HG03066 (cell line): Measurements from ENCODE around the gene ITGAX.

Experiments
- ATAC-seq: cut with Tn5 transposase; IDR thresholded peaks from one replicate; pipeline ENCODE4 v1.9.1; 2021; ENCODE audit warnings: low read depth; ENCODE audit not compliant: unreplicated experiment

Gene ITGAX

DNA sequence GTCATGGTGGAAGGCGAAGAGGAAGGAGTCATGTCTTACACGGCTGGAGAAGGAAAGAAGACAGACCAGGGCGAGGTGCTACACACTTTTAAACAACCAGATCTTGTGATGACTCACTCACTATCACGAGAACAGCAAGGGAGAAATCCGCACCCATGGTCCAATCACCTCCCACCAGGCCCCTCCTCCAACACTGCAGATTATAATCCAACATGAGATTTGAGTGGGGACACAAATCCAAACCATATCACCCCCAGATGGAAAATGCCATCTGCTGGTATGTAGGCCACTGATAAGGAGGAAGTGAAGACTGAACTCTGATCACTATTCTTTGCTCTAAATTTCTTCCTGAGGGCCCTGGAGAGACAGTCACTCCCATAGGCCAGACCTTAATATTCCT is 7.5 kb upstream of the ITGAX start:
- ATAC-seq: no peak

DNA sequence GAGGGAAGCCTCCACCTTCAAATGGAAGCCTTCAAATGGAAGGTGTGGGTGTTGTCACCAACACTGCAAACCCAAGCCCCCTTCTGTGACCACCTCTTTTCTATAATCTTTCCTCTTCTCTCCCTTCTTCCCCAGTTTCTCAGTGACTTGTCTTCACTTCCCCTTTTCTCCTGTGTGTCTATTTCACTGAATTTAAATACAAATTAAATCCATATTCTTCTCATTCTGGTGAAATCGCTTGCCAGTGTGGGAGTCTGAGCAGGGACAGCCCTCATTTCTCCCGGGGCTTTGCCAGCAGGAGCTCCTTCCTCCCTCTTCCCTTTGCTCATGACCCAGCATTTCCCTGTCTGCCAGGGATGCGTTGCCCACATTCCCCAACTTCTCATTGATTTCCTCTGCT is 6.4 kb upstream of the ITGAX start:
- no peak for ATAC-seq

DNA sequence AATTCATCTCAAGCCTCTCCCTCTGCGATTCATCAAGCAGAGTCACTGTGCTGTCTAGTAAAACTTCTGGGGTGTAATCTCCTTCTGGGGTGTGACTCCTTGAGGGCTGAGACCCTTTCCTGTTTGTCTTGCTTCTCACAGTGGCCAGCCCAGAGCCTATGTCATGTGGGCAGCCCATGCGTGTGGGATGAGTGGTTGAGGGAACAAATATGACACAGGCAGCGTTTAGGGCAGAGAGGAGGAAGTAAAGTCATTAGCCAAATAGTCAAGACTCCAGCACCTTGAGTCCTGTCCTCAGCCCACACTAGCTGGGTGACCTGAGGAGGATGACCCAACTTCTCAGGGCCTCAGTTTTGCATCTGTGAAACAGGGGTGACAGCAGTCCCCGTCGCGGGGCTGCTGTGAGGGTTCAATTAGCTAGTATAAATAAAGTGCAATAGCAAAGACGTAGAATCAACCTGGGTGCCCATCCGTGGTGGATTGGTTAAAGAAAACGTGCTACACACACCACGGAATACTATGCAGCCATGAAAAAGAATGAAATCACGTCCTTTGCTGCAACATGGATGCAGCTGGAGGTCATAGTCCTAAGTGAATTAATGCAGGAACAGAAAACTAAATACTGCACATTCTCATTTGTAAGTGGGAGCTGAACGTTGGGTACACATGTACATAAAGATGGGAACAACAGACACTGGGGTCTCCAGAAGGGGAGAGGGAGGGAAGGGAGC is 4.5 kb upstream of the ITGAX start:
- no peak for ATAC-seq

DNA sequence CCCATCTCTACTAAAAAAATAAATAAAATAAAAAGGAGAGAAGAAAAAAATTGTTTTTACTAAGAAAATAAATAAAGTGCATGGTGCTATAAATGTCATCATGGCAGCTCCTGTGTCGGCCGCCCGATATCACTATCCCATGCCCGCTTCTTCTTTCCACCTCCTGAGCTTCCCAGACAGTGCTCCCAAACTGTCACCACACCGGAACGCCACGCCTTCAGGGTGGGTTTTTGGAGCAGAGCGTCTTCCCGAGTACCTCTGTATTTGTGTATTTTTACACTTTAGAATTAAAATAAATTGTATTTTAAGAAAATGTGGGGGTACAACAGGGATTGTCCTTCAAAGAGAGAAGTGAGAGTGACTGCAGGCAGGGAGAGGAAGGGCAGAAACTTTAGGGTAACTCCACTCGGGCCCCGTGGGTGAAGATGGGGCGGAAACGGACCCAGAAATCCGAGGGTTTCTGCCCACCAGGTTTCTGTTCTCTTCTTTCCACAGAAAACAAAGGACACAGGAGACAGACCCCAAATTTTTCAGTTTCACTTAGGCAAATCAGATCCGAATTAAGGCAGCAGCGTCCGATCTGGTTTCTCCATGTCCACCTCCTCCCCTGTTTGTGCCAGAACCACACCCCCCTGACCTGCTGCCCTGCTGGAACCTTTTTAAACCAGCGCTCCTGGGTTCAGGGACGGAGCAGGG is 3.6 kb upstream of the ITGAX start:
- ATAC-seq: no peak

DNA sequence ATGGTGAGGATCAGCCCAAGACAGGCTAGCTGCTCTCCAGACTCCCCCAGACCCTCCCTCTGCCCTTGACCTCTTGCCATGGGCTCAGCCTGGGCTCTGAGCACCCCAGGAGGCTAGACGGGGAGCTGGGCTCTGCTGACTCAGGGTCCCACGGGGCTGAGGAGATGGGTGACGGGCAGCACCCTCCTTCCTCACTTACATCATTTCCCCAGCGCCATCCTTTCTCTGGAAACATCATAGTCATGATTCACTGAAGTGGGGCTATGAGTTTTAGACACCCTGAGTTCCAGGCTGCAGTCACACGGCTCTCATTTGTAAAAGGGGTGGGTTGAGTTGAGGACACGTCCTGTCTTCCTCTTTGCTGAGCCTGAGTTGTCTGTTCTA is 3.0 kb upstream of the ITGAX start:
- no peak for ATAC-seq

DNA sequence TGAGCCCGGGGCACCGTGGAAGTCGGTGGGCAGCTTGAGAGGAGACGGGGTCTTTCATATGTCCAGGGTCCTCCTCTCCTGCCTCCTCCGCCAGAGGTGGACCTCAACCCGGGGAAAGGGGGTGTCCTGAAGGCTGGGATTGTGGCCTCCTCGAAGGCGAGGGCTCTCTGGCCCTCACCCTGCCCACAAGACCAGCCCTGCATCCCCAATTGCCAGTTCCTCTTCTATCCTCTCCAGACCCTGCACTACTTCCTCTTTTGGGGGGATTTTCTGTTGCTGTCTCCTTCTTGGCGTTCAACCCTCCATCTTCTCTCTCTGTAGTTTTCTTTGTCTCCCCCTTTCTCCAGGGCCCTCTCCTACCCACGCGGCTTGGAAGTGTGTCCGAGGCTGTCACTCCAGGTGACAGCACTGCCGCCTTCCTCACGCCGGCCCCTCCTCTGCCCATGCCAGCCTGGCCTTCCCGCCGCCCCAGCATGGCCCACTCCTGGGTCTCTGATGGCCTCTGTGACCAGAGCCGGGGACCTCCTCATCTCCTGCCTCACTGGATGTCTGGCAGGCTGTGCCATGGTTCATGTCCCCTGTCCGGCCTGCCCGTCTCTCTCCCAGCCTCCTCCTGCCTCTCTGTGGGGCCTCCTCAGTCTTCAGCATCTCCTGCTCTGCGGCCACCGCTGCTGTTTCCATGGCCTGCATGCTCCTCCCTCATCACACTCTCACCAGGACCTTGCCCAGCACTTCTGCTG is 2.4 kb upstream of the ITGAX start:
- no peak for ATAC-seq

DNA sequence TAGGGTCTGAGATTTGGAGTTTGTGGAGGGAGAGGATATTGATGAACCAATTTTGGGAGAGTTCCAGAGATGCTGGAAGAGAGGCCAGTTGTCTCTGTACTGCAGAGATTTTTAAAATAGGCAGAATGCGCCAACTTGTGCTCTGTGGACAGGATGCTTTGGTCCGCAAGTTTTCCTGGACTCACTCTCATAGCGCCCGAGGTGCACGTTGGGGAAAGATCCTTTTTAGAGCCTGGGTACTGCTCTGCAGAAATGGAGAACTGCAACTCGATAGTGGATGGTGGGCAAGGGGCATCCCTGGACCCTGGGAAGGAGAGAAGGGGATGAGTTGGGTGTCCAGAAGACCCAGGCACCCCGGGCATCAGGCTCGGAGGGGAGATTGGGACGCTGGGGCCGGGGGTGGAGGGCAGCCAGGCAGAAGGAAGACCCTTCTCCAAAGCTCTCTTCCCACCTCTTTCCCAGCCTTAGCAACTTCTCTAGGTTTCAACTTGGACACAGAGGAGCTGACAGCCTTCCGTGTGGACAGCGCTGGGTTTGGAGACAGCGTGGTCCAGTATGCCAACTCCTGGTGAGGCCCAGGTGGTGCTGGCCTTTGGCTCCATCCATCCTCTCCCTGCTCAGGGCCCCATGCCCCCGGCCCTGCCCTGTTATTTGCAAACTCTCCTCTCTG is 590 bp downstream of the ITGAX start:
- no peak for ATAC-seq

DNA sequence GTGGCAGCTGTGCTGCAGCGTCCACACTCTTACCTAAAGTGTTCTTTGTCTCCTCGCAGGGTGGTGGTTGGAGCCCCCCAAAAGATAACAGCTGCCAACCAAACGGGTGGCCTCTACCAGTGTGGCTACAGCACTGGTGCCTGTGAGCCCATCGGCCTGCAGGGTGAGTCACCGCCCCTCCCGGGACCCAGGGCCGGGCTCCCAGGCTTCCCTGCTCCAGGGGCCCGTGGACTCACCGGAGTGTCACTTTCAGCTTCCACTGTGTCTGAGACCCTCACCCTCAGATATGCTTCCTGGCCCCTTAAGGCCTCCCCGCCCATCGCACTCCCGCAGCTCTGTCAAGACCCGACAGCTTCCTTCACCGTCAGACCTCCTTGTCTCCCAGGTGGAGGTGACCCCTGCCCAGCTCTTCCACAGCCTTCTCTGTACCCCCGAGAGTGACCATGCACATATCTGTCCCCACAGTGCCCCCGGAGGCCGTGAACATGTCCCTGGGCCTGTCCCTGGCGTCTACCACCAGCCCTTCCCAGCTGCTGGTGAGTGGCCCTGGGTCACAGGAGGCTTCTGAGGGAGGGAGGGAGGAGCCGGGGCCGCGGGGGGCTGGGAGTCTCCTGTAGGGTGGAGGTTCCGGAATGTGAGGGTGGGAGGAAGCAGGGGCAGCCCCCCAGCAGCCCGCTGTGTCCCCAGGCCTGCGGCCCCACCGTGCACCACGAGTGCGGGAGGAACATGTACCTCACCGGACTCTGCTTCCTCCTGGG is 1.8 kb downstream of the ITGAX start:
- no peak for ATAC-seq

DNA sequence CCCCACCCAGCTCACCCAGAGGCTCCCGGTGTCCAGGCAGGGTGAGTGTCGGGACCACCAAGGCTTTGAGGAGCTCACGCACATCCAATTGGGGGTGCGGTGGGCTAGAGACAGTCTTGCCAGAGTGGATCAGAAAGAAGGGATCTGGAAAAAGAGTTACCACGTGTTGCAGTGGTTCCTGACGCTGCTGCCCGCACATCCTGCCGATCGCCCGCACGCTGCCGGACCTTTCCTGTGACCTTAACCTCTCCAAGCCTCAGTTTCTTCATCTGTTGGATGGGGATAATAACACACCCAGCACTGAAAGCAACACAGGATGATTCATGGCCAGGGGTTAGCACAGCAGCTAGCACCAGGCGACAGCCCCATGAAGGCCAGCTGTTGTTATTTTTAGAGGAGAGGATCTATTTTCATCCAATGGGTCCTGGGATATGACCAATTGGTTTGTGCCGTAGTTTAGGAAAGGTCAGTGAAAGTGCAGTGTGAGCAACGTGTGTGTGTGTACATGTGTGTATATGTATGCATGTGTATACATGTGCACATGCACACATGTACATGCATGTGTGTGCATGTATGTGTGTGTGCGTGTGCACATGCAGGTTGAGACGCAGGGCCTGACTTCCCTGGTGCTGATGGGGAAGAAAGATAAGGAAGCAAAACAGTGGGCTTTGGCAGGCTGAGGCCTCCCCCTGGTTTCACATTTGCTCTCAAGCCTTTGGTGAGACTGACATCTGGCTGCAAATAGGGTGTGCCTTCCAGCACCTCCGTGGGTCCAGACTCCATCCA is 2.5 kb downstream of the ITGAX start:
- ATAC-seq: no peak

DNA sequence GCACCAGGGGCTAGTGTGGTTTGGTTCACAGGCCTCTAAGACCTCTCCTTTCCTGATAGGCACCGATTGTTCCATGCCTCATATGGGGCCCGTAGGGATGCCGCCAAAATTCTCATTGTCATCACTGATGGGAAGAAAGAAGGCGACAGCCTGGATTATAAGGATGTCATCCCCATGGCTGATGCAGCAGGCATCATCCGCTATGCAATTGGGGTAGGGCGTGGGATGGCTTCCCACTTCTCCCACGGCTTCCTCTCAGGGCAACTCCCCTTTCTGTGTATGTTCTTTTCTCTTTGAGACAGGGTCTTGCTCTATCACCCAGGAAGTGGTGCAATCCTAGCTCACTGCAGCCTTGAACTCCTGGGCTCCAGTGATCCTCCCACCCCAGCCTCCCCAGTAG is 5.3 kb downstream of the ITGAX start:
- ATAC-seq: no peak

DNA sequence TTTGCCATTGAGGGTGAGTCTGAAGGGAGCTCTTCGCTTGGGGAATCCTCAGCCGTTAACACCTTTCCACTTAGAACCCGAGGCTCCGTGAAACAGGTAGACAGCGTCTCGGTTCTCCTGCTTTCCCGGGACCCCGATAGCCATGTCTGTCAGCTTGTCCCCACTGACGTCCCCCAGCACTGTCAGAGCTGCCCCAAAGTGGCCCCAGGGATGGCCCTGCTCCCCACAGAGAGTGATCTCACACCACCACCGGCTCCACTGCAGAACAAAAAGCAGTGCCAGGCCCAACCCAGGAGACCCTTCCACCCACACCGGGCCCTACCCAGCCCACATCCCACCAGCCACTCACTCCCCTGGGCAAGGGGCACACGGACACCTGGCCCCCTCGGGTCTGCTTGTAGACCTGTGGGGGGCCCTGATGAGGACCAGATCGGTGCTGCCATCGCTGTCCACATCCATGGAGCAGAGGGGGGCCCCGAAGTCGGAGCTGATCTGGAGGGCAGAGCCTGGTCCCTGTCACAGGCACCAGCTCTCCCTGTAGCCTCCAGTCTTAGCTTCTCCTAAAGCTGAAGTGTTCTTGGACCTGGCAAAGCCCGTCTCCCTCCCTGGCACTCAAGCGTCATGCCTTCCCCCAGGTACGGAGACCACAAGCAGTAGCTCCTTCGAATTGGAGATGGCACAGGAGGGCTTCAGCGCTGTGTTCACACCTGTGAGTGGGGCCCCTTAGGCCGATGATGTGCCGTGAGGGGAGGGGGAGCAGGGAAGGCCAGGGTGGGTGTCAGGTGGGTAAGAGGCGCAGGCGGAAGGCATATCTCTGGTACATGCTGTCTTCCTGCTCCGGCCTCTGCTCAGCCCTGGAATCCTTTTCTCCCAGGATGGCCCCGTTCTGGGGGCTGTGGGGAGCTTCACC is 6.5 kb downstream of the ITGAX start:
- no peak for ATAC-seq

DNA sequence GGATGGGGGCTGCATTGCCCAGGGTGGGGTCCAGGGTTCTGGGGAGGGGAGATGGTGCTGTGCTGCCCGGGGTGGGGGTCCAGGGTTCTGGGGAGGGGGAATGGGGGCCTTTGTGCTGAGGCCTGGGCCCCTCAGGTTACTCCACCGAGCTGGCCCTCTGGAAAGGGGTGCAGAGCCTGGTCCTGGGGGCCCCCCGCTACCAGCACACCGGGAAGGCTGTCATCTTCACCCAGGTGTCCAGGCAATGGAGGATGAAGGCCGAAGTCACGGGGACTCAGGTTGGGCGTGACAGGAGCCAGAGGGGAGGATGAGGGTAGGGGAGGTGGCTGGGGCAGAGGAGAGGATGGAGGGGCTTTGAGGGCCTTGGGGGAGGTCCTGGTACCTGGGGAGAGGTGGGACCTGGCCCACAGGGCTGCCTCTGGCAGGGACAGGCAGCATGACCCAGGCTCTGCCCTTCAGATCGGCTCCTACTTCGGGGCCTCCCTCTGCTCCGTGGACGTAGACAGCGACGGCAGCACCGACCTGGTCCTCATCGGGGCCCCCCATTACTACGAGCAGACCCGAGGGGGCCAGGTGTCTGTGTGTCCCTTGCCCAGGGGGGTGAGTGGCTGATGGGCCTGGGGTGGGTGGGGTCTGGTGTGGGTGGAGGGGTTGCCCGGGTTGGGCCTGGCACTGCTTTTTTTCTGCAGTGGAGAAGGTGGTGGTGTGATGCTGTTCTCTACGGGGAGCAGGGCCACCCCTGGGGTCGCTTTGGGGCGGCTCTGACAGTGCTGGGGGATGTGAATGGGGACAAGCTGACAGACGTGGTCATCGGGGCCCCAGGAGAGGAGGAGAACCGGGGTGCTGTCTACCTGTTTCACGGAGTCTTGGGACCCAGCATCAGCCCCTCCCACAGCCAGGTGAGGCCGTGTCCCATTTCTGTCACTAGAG is 7.8 kb downstream of the ITGAX start:
- ATAC-seq: no peak

DNA sequence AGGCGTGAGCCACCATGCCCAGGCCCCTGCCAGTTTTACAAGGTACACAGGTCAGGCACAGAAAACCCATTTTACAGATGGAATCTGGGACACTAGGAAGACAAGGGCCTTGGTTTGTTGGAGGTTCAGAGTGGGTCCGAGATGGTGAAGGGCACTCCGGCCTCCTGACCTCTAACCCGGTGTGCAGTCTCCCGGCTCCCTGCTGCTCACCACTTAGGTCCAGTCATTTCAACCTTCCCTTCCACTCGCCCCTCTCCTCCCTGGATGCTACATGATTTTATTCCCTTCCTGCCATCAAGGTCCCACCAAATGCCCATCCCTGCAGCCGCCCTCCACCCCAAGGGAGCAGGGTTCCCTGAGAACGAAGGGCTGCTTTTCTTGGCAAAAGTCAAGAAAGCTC is 8.7 kb downstream of the ITGAX start:
- no peak for ATAC-seq

DNA sequence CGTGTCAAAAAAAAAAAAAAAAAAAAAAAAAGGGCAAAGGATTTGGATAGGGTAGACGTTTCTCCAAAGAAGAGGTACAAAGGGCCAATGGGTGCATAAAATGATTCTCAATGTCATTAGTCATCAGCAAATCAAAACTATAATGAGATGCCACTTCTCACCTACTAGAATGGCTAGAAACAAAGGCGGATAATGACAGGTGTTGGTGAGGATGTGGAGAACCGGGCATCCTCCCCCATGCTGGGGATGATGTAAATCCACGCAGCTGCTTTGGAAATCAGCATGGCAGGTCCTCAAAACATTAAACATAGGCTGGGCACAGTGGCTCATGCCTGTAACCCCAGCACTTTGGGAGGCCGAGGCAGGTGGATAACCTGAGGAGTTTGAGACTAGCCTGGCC is 9.4 kb downstream of the ITGAX start:
- no peak for ATAC-seq

DNA sequence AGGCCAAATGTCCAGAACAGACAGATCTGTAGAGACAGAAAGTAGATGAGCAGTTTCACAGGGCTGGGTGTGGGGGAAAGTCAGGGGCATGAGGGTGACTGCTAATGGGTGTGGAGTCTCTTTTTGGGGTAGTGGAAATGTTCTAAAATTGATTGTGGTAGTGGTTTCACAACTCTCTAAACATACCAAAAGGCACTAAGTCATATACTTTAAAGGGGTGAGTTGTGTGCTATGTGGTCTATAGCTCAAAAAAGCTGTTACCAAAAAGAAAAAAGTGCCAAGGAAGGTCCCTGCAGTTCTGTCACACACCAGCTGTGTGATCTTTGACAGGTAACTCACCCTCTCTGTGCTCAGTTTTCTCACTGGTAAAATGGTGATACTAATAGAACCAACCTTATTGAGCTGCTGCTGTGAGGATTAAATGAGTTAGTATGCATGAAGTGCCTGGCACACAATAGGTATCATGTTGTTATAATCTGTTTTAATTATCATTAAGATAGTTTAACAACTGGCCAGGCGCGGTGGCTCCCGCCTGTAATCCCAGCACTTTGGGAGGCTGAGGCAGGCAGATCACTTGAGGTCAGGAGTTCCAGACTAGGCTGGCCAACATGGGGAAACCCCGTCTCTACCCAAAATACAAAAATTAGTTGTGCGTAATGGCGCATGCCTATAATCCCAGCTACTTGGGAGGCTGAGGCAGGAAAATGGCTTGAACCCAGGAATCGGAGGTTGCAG is 10.3 kb downstream of the ITGAX start:
- peak; percentile 88 for ATAC-seq

DNA sequence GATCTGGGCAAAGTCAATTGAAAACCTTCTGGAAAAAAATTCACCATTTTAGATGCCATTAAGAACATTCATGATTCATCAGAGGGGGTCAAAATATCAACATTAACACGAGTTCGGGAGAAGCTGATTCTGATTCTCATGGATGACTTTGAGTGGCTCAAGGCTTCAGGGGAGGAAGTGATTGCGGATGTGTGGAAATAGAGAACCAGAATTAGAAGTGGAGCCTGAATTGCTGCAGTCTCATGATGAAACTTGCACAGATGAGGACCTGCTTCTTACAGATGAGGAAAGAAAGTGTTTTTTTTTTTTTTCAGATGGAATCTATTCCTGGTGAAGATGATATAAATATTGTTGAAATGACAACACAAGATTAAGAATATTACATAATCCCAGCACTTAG is 12.9 kb downstream of the ITGAX start:
- no peak for ATAC-seq

DNA sequence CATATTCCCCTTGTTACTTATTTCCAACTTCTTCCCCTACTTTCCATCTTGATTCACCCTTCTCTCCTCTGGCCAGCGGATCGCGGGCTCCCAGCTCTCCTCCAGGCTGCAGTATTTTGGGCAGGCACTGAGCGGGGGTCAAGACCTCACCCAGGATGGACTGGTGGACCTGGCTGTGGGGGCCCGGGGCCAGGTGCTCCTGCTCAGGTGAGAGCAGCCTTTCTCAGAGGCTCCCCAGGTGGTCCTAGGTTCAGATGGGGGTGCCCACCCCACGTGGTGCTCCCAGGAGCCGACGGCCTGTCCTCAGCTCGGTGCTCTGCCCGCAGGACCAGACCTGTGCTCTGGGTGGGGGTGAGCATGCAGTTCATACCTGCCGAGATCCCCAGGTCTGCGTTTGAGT is 16.0 kb downstream of the ITGAX start:
- no peak for ATAC-seq
